ENCODE measurements around the gene RTCA. TPM values are rescaled to one million over a fixed set of nuclear protein-coding genes. Genes with fewer than 3 reads are reported as not detected.
"Not testable (repeated sequence)": the region's sequence is repeated elsewhere in the genome, so short reads cannot be mapped to it uniquely, and the experiment has no call there.

The RTCA gene
- polyA plus RNA-seq, 3 donors: 29.9 to 36.7 (median 34.6) TPM

GRCh38 chr1:100325415-100326324, 59.7 kb downstream of the RTCA start:
- peak in 9 of 11 donors; percentile 20 to 57 (median 36) for DNase-seq (ENCODE audit: extremely low read depth in 1 of 11, low read depth in 9 of 11, low spot score in 4 of 11)

- not testable (repeated sequence) for DNase-seq (ENCODE audit: extremely low read depth in 1 of 11, low read depth in 9 of 11, low spot score in 4 of 11)
Observed at GRCh38 chr1:100326325-100326670, 60.3 kb downstream of the RTCA start.

- DNase-seq (ENCODE audit: extremely low read depth in 1 of 11, low read depth in 9 of 11, low spot score in 4 of 11): no peak
Observed at GRCh38 chr1:100328133-100328532, 62.1 kb downstream of the RTCA start.

GRCh38 chr1:100331146-100331545, 65.1 kb downstream of the RTCA start:
- DNase-seq (ENCODE audit: extremely low read depth in 1 of 11, low read depth in 9 of 11, low spot score in 4 of 11): not testable (repeated sequence)

- DNase-seq (ENCODE audit: extremely low read depth in 1 of 11, low read depth in 9 of 11, low spot score in 4 of 11): no peak
Observed at GRCh38 chr1:100332331-100332730, 66.3 kb downstream of the RTCA start.

GRCh38 chr1:100335436-100335835, 69.4 kb downstream of the RTCA start:
- DNase-seq (ENCODE audit: extremely low read depth in 1 of 11, low read depth in 9 of 11, low spot score in 4 of 11): no peak

- DNase-seq (ENCODE audit: extremely low read depth in 1 of 11, low read depth in 9 of 11, low spot score in 4 of 11): not testable (repeated sequence)
Observed at GRCh38 chr1:100337878-100338277, 71.9 kb downstream of the RTCA start.

GRCh38 chr1:100339735-100340134, 73.7 kb downstream of the RTCA start:
- DNase-seq (ENCODE audit: extremely low read depth in 1 of 11, low read depth in 9 of 11, low spot score in 4 of 11): not testable (repeated sequence)

GRCh38 chr1:100340494-100340893, 74.5 kb downstream of the RTCA start:
- no peak for DNase-seq (ENCODE audit: extremely low read depth in 1 of 11, low read depth in 9 of 11, low spot score in 4 of 11)

- no peak for DNase-seq (ENCODE audit: extremely low read depth in 1 of 11, low read depth in 9 of 11, low spot score in 4 of 11)
Observed at GRCh38 chr1:100342348-100342747, 76.3 kb downstream of the RTCA start.

Other genes with a start within 250 kb of the RTCA start
- gene SASS6, start 133.3 kb upstream of the RTCA start, polyA plus RNA-seq (ENCODE audit: insufficient read length in 3 of 3): 10 to 100 TPM in 1 of 3 donors, 1 to 10 TPM in 2; 7.9 to 10.5 (median 8.0) TPM
- gene TRMT13, start 133.1 kb upstream of the RTCA start, polyA plus RNA-seq (ENCODE audit: insufficient read length in 3 of 3): 10 to 100 TPM; 25.3 to 42.3 (median 33.9) TPM
- 1 to 10 TPM; 1.8 to 3.3 (median 2.3) TPM for gene LRRC39, start 88.0 kb upstream of the RTCA start, polyA plus RNA-seq (ENCODE audit: insufficient read length in 3 of 3)
- gene DBT, start 16.4 kb upstream of the RTCA start, polyA plus RNA-seq (ENCODE audit: insufficient read length in 3 of 3): 10 to 100 TPM; 20.2 to 30.0 (median 27.0) TPM
- gene CDC14A, start 86.3 kb downstream of the RTCA start, polyA plus RNA-seq (ENCODE audit: insufficient read length in 3 of 3): 10 to 100 TPM; 27.2 to 31.8 (median 28.7) TPM

Measured in renal cortex interstitium (tissue), 11 donors.